H1 (cell line): Measurements from ENCODE around the gene NCAM1. TPM values are rescaled to one million over a fixed set of nuclear protein-coding genes. Genes with fewer than 3 reads are reported as not detected.
A peak's percentile ranks its signal among the peaks of the same experiment; 100 is the strongest.

Source experiments
- CTCF ChIA-PET: fragments of 300-600 bp; sonication (Branson Sonifier 250); formaldehyde crosslinking; loops from one replicate; lab custom pipeline; 2021; ENCODE audit not compliant: partially characterized antibody; lab: Charles Lee
- POLR2A ChIA-PET: fragments of 300-600 bp; sonication (Branson Sonifier 250); formaldehyde crosslinking; loops from one replicate; lab custom pipeline; 2021; ENCODE audit warnings: inconsistent platforms; ENCODE audit not compliant: partially characterized antibody; lab: Charles Lee
- DNase-seq, 2 experiments: peaks; one replicate each; pipeline versions ENCODE4 v3.0.0 to v3.0.0-alpha.2; 2010 to 2022; ENCODE audit warnings: low spot score in 2 of 2, low read depth in 1 of 2, mixed read lengths in 1 of 2
- FAIRE-seq: peaks from 2 replicates; lab custom pipeline; 2011; peaks lifted over from hg19 to GRCh38; lab: Jason Lieb, UNC
- H2AFZ ChIP-seq: 2 replicates; pipeline ENCODE4 v1.8.1; 2012; ENCODE audit warnings: low read length, inconsistent platforms
- H2AK5ac ChIP-seq: 2 replicates; pipeline ENCODE4 v1.6.1; 2013; ENCODE audit warnings: low read depth, low read length
- H2BK120ac ChIP-seq: replicated peaks from 2 replicates; pipeline ENCODE3; 2013; ENCODE audit warnings: low read depth, low read length, inconsistent platforms
- H2BK12ac ChIP-seq: 2 replicates; pipeline ENCODE4 v1.6.1; 2013; ENCODE audit warnings: low read depth, low read length
- H2BK15ac ChIP-seq: 2 replicates; pipeline ENCODE4 v1.6.1; 2013; ENCODE audit warnings: low read length
- H2BK20ac ChIP-seq: 2 replicates; pipeline ENCODE4 v1.6.1; 2013; ENCODE audit warnings: low read length
- H2BK5ac ChIP-seq: 2 replicates; pipeline ENCODE4 v1.6.1; 2013; ENCODE audit warnings: low read depth, low read length
- H3K14ac ChIP-seq: 2 replicates; pipeline ENCODE4 v1.6.1; 2013; ENCODE audit warnings: inconsistent platforms; ENCODE audit not compliant: insufficient read length
- H3K18ac ChIP-seq: 2 replicates; pipeline ENCODE4 v1.6.1; 2013; ENCODE audit warnings: low read length; ENCODE audit errors: extremely low read depth
- H3K23ac ChIP-seq: 2 replicates; pipeline ENCODE4 v1.6.1; 2013; ENCODE audit warnings: inconsistent platforms; ENCODE audit not compliant: insufficient read length
- H3K23me2 ChIP-seq: 2 replicates; pipeline ENCODE4 v1.6.1; 2013; ENCODE audit warnings: low read depth, low read length
- H3K27ac ChIP-seq: 2 replicates; pipeline ENCODE4 v1.6.1; 2011; ENCODE audit warnings: low read depth, low read length, inconsistent platforms
- H3K27me3 ChIP-seq, 4 experiments: replicated peaks in 1 of 4; 1 replicate in 1 of 4; 2 replicates in 3 of 4; pipeline versions ENCODE4 v1.6.1 to v1.8.1; 2011 to 2013; ENCODE audit warnings: low read length in 3 of 4, mild to moderate bottlenecking in 3 of 4, inconsistent platforms in 2 of 4, mixed read lengths in 2 of 4, moderate library complexity in 1 of 4; ENCODE audit not compliant: control insufficient read depth in 3 of 4, insufficient read depth in 3 of 4; ENCODE audit errors: extremely low read depth in 1 of 4
- H3K36me3 ChIP-seq, 4 experiments: 2 replicates each; pipeline versions ENCODE4 v1.6.1 to v1.8.1; 2011 to 2013; ENCODE audit warnings: mild to moderate bottlenecking in 4 of 4, low read length in 3 of 4, moderate library complexity in 2 of 4, control low read depth in 1 of 4, inconsistent platforms in 1 of 4; ENCODE audit not compliant: insufficient read depth in 4 of 4, control insufficient read depth in 2 of 4
- H3K4ac ChIP-seq: replicated peaks from 2 replicates; pipeline ENCODE3; 2013; ENCODE audit warnings: low read length, low read depth, mixed read lengths, inconsistent platforms; ENCODE audit not compliant: insufficient read length
- H3K4me1 ChIP-seq, 4 experiments: replicated peaks in 1 of 4; 1 replicate in 1 of 4; 2 replicates in 3 of 4; pipeline versions ENCODE4 v1.6.1 to v1.8.1; 2011 to 2013; ENCODE audit warnings: low read length in 3 of 4, inconsistent platforms in 2 of 4, mixed read lengths in 1 of 4; ENCODE audit not compliant: insufficient read depth in 4 of 4, control insufficient read depth in 3 of 4
- H3K4me2 ChIP-seq, 2 experiments: 2 replicates each; pipeline versions ENCODE4 v1.6.1 to v1.8.1; 2011 to 2013; ENCODE audit warnings: low read depth in 2 of 2, low read length in 2 of 2, control low read depth in 1 of 2, inconsistent platforms in 1 of 2, mild to moderate bottlenecking in 1 of 2; ENCODE audit not compliant: insufficient read depth in 1 of 2
- H3K4me3 ChIP-seq, 4 experiments: fragments of 200-600, 300-600 bp in 1 of 4; sonication (generic), shearing (Covaris generic), sonication (Bioruptor Twin) in 1 of 4; 2 replicates each; pipeline versions ENCODE4 v1.5.1 to v1.8.1; 2011 to 2016; ENCODE audit warnings: low read length in 4 of 4, low read depth in 3 of 4, control low read depth in 2 of 4, inconsistent platforms in 2 of 4, mild to moderate bottlenecking in 2 of 4, mixed read lengths in 1 of 4, moderate library complexity in 1 of 4; ENCODE audit not compliant: insufficient read depth in 2 of 4; ENCODE audit errors: extremely low read depth in 1 of 4
- H3K56ac ChIP-seq: replicated peaks from 2 replicates; pipeline ENCODE3; 2013; ENCODE audit warnings: low read depth, mild to moderate bottlenecking, mixed read lengths, low read length, inconsistent platforms; ENCODE audit not compliant: insufficient read length
- H3K79me1 ChIP-seq: 2 replicates; pipeline ENCODE4 v1.6.1; 2013; ENCODE audit warnings: low read depth, low read length, control low read depth
- H3K79me2 ChIP-seq, 2 experiments: 2 replicates each; pipeline versions ENCODE4 v1.6.1 to v1.8.1; 2012 to 2013; ENCODE audit warnings: low read length in 2 of 2, mild to moderate bottlenecking in 2 of 2, inconsistent platforms in 1 of 2; ENCODE audit not compliant: insufficient read depth in 2 of 2, control insufficient read depth in 1 of 2
- H3K9ac ChIP-seq, 4 experiments: replicated peaks in 1 of 4; 1 replicate in 1 of 4; 2 replicates in 3 of 4; pipeline versions ENCODE4 v1.6.1 to v1.8.1; 2011 to 2013; ENCODE audit warnings: low read depth in 3 of 4, low read length in 3 of 4, control low read depth in 2 of 4, mild to moderate bottlenecking in 2 of 4, moderate library complexity in 2 of 4, inconsistent platforms in 1 of 4; ENCODE audit errors: extremely low read depth in 1 of 4
- H3K9me3 ChIP-seq, 2 experiments: 2 replicates each; pipeline versions ENCODE4 v1.6.1 to v1.8.1; 2012 to 2013; ENCODE audit warnings: mild to moderate bottlenecking in 2 of 2, moderate library complexity in 2 of 2, control low read depth in 1 of 2, inconsistent platforms in 1 of 2, low read depth in 1 of 2, low read length in 1 of 2, mixed read lengths in 1 of 2; ENCODE audit not compliant: insufficient read depth in 2 of 2
- H4K20me1 ChIP-seq, 2 experiments: replicated peaks in 1 of 2; 2 replicates each; pipeline versions ENCODE3 to v1.8.1; 2011 to 2013; ENCODE audit warnings: inconsistent platforms in 2 of 2, low read length in 2 of 2, mild to moderate bottlenecking in 1 of 2; ENCODE audit not compliant: insufficient read depth in 2 of 2, control insufficient read depth in 1 of 2
- H4K5ac ChIP-seq: 2 replicates; pipeline ENCODE4 v1.6.1; 2013; ENCODE audit warnings: low read length, low read depth, mixed read lengths, inconsistent platforms; ENCODE audit not compliant: insufficient read length
- H4K8ac ChIP-seq: 2 replicates; pipeline ENCODE4 v1.8.0; 2013; ENCODE audit warnings: mild to moderate bottlenecking, moderate library complexity, low read length, inconsistent platforms; ENCODE audit not compliant: insufficient read depth; ENCODE audit errors: extremely low read depth
- H4K91ac ChIP-seq: replicated peaks from 2 replicates; pipeline ENCODE3; 2013; ENCODE audit warnings: low read length, mixed read lengths, inconsistent platforms; ENCODE audit not compliant: insufficient read length
- CREB1 ChIP-seq: IDR thresholded peaks from 2 replicates; pipeline ENCODE4 v1.6.1; 2012; ENCODE audit warnings: inconsistent platforms
- E2F6 ChIP-seq: IDR thresholded peaks from 2 replicates; pipeline ENCODE4 v1.6.1; 2012; ENCODE audit warnings: inconsistent platforms
- NANOG ChIP-seq: IDR thresholded peaks from 2 replicates; pipeline ENCODE4 v1.6.1; 2011; ENCODE audit warnings: low read length, low read depth, mild to moderate bottlenecking, inconsistent platforms; ENCODE audit not compliant: insufficient read depth, poor library complexity, severe bottlenecking
- SIRT6 ChIP-seq: IDR thresholded peaks from one replicate; pipeline ENCODE4 v1.7.1; 2012; ENCODE audit warnings: low read length, inconsistent platforms
- SP2 ChIP-seq: IDR thresholded peaks from 2 replicates; pipeline ENCODE4 v1.6.1; 2012; ENCODE audit warnings: mild to moderate bottlenecking, low read length, inconsistent platforms
- SP4 ChIP-seq: IDR thresholded peaks from 2 replicates; pipeline ENCODE4 v1.6.1; 2012; ENCODE audit warnings: low read length, inconsistent platforms
- USF2 ChIP-seq: IDR thresholded peaks from 2 replicates; pipeline ENCODE4 v1.6.1; 2011; ENCODE audit warnings: low read length, improper control_type of control experiment
- WGBS, 2 experiments: shearing (Covaris generic) in 1 of 2; methylation state at CpG; one replicate each; pipeline versions ENCODE4 v1.1.6 to v1.1.7; 2013 to 2015; ENCODE audit warnings: low lambda C conversion rate in 2 of 2, mixed read lengths in 2 of 2, inconsistent platforms in 1 of 2, low coverage in 1 of 2, missing lambda C conversion rate in 1 of 2; ENCODE audit not compliant: insufficient replicate concordance in 2 of 2, insufficient coverage in 1 of 2, insufficient read length in 1 of 2; ENCODE audit errors: extremely low coverage in 1 of 2, missing lambda C conversion rate in 1 of 2; 5-methylcytosine and 5-hydroxymethylcytosine counted together
- polyA plus RNA-seq, 7 experiments: library from polyadenylated mRNA; depleted of rRNA in 3 of 7; stranded (reverse) in 5 of 7; unstranded in 2 of 7; fragments of >200 nt in 5 of 7; fragments of 200-250 nt in 2 of 7; gene quantifications; 1 replicate in 5 of 7; 2 replicates in 1 of 7; 4 replicates in 1 of 7; pipeline versions ENCODE4 v1.2.1 to v1.2.3, GENCODE V29; 2011 to 2013; ENCODE audit warnings: missing spikeins in 2 of 7, mixed read lengths in 2 of 7
- total RNA-seq: library from RNA; stranded (reverse); fragmentation: NEBNext Ultra II Directional; extraction: Animal tissue kit (Norgen Biotek cat#: 25700); gene quantifications from 2 replicates; pipeline ENCODE4 v1.2.1, GENCODE V29; 2021
- TF ChIP-seq, protein P1 (sequence below), 3 experiments: IDR thresholded peaks; 1 replicate in 2 of 3; 2 replicates in 1 of 3; pipeline versions ENCODE4 v1.5.1 to v1.6.1; 2011; ENCODE audit warnings: low read length in 3 of 3, mild to moderate bottlenecking in 3 of 3, inconsistent platforms in 2 of 3, low read depth in 1 of 3, moderate library complexity in 1 of 3; ENCODE audit not compliant: insufficient read depth in 1 of 3; ENCODE audit errors: control extremely low read depth in 1 of 3

NCAM1 gene
- total and polyA plus RNA-seq, 2 of the 8 experiments (the other 6 are each of a cell fraction or from before 2014, with no cell fraction given) = 3.1 to 4.3 TPM

GRCh38 chr11:113315811-113316210, 354.6 kb downstream of the NCAM1 start:
- H3K23me2 ChIP-seq = peaks cover 6% of the 10 kb centered on the region
- H4K20me1 ChIP-seq = no peaks in the 10 kb centered on the region
- no peak overlapping the region for H3K27ac ChIP-seq
- H3K23ac ChIP-seq = no peak overlapping the region
- no peaks in the 10 kb centered on the region for H3K79me1 ChIP-seq
- peaks cover 0 to 8% (median 3%) of the 10 kb centered on the region in 4 experiments; a peak in 1 of 7 replicates for H3K27me3 ChIP-seq
- FAIRE-seq (no peak), DNase-seq (no peak)
- H3K79me2 ChIP-seq = no peaks in the 10 kb centered on the region
- no peak overlapping the region for H4K5ac ChIP-seq
- no peak overlapping the region for H2BK5ac ChIP-seq
- 95% methylated on average over 6 of the region's 6 CpGs; no CpG with 5 or more reads in 1 of the 2 experiments for WGBS, 2 experiments
- no peak overlapping the region for H3K56ac ChIP-seq
- H3K4me3 ChIP-seq = peak overlapping the region in 1 of 4 experiments; percentile 79; a peak in 1 of 8 replicates
- no peaks in the 10 kb centered on the region; a peak in 1 of 4 replicates for H3K9me3 ChIP-seq
- H3K18ac ChIP-seq = no peak overlapping the region
- H3K4ac ChIP-seq = no peak overlapping the region
- no peak overlapping the region for H2AFZ ChIP-seq
- no peak overlapping the region for H4K91ac ChIP-seq
- no peak overlapping the region for H2BK12ac ChIP-seq
- no peak overlapping the region for H4K8ac ChIP-seq
- no peak overlapping the region for H3K9ac ChIP-seq
- CTCF ChIA-PET = interaction anchor here (1.2 kb wide), 2 partner anchors 147 to 215 kb away, joined by 3 to 4 read pairs; no protein-coding TSS in a partner anchor
- H2BK15ac ChIP-seq = no peak overlapping the region
- no peak overlapping the region for H3K14ac ChIP-seq
- POLR2A ChIA-PET = no interaction called here
- H3K4me1 ChIP-seq = peaks cover 0 to 13% (median 6%) of the 10 kb centered on the region in 4 experiments; a peak in 6 of 7 replicates
- H2BK20ac ChIP-seq = no peak overlapping the region
- H3K36me3 ChIP-seq = no peaks in the 10 kb centered on the region
- peak overlapping the region; percentile 92 to 93; a peak in 2 of 4 replicates for H3K4me2 ChIP-seq
- H2AK5ac ChIP-seq = no peak overlapping the region
- H2BK120ac ChIP-seq = no peak overlapping the region
- TF ChIP-seq CREB1 (no peak), SP4 (no peak), SP2 (no peak), USF2 (no peak), NANOG (no peak), E2F6 (no peak), SIRT6 (no peak)
- TF ChIP-seq, protein P1, sequence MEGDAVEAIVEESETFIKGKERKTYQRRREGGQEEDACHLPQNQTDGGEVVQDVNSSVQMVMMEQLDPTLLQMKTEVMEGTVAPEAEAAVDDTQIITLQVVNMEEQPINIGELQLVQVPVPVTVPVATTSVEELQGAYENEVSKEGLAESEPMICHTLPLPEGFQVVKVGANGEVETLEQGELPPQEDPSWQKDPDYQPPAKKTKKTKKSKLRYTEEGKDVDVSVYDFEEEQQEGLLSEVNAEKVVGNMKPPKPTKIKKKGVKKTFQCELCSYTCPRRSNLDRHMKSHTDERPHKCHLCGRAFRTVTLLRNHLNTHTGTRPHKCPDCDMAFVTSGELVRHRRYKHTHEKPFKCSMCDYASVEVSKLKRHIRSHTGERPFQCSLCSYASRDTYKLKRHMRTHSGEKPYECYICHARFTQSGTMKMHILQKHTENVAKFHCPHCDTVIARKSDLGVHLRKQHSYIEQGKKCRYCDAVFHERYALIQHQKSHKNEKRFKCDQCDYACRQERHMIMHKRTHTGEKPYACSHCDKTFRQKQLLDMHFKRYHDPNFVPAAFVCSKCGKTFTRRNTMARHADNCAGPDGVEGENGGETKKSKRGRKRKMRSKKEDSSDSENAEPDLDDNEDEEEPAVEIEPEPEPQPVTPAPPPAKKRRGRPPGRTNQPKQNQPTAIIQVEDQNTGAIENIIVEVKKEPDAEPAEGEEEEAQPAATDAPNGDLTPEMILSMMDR (IDR thresholded peaks at IDR 0.05; ENCODE audit: control extremely low read depth in 1 of 3, insufficient read depth in 1 of 3, low read depth in 1 of 3, low read length in 3 of 3) = no peak
